GM19452 (cell line): Measurements from ENCODE around the gene MLYCD.

Experiments used
- ATAC-seq: cut with Tn5 transposase; IDR thresholded peaks from one replicate; pipeline ENCODE4 v1.9.1; 2021; ENCODE audit not compliant: unreplicated experiment

MLYCD gene

GRCh38 chr16:83954577-83955016 is 55.7 kb downstream of the MLYCD start:
- ATAC-seq: no peak

GRCh38 chr16:83955218-83956130 is 56.6 kb downstream of the MLYCD start:
- no peak for ATAC-seq

GRCh38 chr16:83956336-83957289 is 57.7 kb downstream of the MLYCD start:
- no peak for ATAC-seq

DNA sequence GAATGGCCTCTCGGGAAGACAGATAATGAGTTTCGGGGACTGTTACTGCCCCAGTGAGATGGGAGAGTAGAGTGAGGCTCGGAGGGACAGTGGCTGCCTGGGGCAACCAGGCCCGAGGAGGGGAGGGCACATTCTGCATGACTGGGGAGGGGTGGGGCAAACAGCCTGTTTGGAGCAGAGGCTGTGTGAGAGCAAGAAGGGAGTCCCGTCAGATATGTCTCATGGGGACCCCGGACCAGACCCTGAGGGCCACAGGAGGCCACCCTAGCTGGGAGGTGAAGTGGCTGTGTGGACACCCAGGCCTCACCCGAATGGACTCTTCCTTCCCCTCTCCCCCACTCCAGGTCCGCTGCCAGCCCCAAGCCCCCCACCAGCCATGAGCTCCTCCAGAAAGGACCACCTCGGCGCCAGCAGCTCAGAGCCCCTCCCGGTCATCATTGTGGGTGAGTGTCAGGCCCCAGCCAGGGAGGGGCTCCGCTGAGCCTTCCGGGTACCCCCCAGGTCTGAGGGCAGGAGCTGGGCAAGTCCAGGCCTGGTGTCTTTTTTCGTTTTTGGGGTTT is 58.5 kb downstream of the MLYCD start:
- ATAC-seq: no peak

- ATAC-seq: no peak
Measured at GRCh38 chr16:83958137-83958845, 59.4 kb downstream of the MLYCD start.

DNA sequence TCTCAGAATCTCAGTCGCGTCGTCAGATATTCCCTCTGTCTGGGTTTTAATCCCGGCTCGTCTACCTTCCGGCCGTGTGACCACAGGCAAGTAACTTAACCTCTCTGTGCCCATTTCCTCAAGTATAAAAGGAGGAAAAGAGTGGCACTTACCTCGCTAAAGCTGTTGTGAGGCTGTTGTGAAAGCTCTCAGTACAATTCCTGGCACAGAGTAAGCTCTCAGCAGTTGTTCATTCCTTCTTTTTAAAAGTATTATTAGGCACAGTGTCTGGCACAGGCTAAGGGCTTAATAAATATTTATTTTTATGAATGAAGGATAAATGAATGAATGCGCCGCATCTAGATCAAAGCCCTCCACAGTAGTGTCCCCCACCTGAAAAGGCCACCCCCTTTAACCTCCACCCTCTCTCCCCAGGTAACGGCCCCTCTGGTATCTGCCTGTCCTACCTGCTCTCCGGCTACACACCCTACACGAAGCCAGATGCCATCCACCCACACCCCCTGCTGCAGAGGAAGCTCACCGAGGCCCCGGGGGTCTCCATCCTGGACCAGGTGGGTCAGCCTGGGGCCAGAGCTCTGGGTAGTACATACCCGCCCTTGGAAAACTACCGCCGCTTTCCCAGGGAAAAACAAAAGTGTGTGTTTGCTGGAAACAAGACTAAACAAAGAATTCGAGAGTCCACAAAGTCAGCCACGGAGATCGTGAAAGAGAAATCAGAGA is 60.1 kb downstream of the MLYCD start:
- ATAC-seq: no peak

DNA sequence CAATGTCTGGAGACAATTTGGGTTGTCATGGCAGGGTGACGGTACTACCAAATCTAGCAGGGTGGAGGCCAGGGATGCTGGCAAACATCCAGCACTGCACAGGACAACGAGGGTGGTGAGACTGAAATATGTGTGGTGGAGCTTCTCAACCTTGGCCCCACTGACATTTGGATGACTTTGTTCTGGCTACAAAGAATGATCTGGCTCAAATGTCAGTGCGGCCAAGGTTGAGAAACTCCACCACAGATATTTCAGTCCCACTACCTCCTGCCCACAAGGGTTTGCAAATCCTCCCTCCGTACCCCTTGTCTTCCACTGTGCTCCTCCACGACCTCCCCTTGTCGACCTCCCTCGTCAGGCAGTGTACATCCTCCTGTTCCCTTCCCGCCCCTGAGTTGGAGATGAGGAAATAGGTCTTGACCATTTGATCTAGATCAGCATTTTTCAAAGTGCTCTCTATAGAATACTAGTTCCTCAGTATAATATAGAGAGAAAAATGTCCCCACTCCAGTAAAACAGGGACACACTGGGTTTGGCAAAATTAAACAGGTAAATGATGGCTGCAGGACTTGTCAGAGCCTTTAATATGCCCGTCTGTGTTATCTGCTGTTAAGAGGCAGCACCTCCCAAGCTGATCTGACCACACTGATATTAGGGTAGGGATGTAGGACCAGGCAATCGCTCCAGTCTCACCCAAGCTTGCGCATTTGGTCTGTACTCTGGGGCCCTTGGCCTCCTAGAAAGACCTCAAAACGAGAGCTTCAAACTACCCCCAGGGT is 60.9 kb downstream of the MLYCD start:
- no peak for ATAC-seq

- no peak for ATAC-seq
Measured at GRCh38 chr16:83960521-83961249, 61.8 kb downstream of the MLYCD start.

DNA sequence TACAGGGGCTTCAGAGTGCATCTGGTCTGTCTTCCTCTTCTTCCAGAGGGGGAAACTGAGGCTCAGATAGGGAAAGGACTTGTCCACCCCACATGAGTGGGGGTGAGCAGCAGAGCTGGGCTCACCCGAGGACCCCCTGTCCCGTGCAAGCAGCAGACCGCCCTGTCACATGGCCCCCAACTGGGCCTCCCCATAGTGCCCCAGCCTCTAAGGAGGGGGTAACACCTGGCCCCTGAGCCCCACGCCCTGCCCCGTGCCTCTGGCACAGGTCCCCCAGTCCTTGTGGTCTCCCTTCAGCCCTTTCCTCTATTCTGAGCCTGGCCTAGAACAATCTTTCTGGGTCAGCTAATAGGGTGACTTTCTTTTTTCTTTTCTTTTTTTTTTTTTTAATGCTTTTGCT is 62.7 kb downstream of the MLYCD start:
- no peak for ATAC-seq

- no peak for ATAC-seq
Measured at GRCh38 chr16:83963277-83964119, 64.6 kb downstream of the MLYCD start.

GRCh38 chr16:83964684-83965443 is 65.9 kb downstream of the MLYCD start:
- no peak for ATAC-seq

- ATAC-seq: no peak
Measured at GRCh38 chr16:83965444-83966152, 66.7 kb downstream of the MLYCD start.

DNA sequence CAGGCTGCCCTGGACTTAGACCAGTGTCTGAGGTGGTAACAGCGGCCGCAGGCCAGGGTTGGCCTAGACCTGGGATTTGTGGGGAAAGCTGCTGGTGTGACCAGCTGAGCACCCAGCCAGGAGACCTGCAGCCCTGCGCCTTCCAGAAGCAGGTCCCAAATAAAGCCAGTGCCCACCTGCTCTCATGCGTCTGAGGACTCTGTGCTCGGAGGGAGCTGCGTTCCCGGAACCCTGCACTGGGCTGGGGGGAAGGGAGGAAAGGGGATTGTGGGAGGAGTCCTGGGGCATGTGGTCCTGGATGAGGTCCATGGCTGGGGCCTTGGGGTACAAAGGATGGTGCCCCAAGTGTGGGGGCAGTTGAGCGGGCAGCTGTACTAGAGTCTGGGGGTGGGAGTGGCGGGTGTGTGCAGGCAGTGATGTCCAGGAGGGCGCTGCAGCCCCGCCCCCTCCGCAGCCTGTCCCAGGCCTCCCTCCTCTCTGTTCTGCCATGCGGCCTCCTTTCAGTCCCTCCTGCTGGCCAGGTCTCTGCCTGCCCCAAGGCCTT is 67.3 kb downstream of the MLYCD start:
- no peak for ATAC-seq

DNA sequence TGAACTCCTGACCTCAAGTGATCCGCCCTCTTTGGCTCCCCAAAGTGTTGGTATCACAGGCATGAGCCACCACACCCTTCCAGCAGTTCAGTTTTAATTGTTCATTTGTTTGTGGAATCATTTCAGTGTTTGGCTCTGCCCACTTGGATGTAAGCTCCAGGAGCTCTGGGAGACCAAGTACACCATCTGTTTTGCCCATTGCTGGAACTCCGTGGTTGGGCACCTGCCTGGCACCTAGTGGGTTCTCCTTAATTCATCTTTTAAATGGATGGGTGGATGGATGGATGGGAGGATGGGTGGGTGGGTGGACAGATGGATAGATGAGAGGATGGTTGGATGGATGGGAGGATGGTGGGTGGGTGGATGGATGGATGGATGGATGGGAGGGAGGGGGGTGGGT is 68.2 kb downstream of the MLYCD start:
- no peak for ATAC-seq

DNA sequence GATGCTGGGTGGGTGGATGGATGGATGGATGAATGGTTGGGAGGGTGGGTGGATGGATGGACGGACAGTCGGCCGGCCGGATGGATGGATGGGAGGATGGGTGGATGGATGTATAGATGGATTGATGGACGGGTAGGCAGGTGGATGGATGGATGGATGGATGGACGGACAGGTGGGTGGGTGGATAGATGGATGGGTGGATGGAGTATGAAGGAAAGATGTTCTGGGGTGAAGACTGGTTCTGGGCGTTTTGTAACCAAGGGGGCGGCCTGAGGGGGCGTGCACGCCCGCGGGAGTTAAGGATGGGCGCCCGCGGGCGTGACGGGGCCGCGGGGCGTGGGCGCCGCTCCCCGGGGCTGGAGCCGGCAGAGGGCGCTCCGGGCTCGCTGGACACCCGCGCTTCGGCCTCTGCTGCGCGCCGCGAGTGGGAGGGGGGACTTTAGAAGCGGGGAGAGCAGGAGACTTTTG is 69.0 kb downstream of the MLYCD start, which contains the start of gene NECAB2:
TSS of gene NECAB2 (plus strand) at position 407 of the 468 bp plus-strand sequence. CDS start 405 bp downstream, outside the sequence.
- ATAC-seq: no peak
